PFSK-1 (cell line): ENCODE data around the gene PDE4B.

Experiments used
- FOXP2 ChIP-seq: optimal IDR thresholded peaks from 2 replicates; pipeline ENCODE3; 2011; ENCODE audit warnings: borderline replicate concordance, control low read depth, inconsistent platforms; ENCODE audit not compliant: insufficient read depth; ENCODE audit errors: extremely low read length, extremely low read depth
- POLR2AphosphoS5 ChIP-seq: IDR thresholded peaks from 2 replicates; pipeline ENCODE4 v1.6.1; 2012; ENCODE audit warnings: low read depth, mild to moderate bottlenecking, control low read depth, low read length, moderate library complexity
- REST ChIP-seq, 2 experiments: IDR thresholded peaks; 2 replicates each; pipeline versions ENCODE4 v1.6.1 to v1.8.0; 2011 to 2012; ENCODE audit warnings: low read depth in 2 of 2, low read length in 2 of 2, control low read depth in 1 of 2, inconsistent platforms in 1 of 2, mild to moderate bottlenecking in 1 of 2, moderate library complexity in 1 of 2; ENCODE audit not compliant: insufficient read depth in 1 of 2
- SIN3A ChIP-seq: IDR thresholded peaks from 2 replicates; pipeline ENCODE4 v1.6.1; 2012; ENCODE audit warnings: mild to moderate bottlenecking, low read length, moderate library complexity, borderline replicate concordance; ENCODE audit not compliant: insufficient read depth
- TAF1 ChIP-seq: IDR thresholded peaks from 2 replicates; pipeline ENCODE4 v1.6.1; 2012; ENCODE audit warnings: low read length, control low read depth, borderline replicate concordance; ENCODE audit not compliant: insufficient read depth

PDE4B gene

DNA sequence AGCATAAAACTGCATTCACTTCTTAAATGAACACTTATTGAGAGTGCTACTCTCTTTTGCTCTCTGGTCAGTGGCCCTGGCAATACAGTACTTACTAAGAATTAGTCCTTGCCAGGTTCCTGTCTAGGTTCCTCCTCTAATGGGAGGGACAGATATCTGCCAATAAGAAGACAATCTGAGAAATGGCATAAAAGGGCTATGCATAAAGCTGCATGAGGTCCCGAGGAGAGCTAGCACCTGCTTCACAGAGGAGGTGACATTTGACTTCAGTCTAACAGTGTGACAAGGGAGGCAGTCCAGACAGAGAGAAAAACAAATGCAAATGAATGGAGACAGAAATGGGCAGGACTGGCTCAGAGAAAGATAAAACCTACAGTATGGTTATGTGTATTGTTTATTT, 384.1 kb downstream of the PDE4B start:
- TF ChIP-seq POLR2AphosphoS5 (no peak), FOXP2 (no peak), REST (IDR thresholded peaks at IDR 0.05; ENCODE audit: insufficient read depth in 1 of 2, low read depth in 2 of 2, low read length in 2 of 2) (no peak), TAF1 (no peak), SIN3A (no peak)

- TF ChIP-seq REST (IDR thresholded peaks at IDR 0.05; ENCODE audit: insufficient read depth in 1 of 2, low read depth in 2 of 2, low read length in 2 of 2), result no peak
- TF ChIP-seq POLR2AphosphoS5, result no peak
- no peak for TF ChIP-seq SIN3A
- no peak for TF ChIP-seq FOXP2
Observed at GRCh38 chr1:66177510-66177909, 384.8 kb downstream of the PDE4B start.

- TF ChIP-seq POLR2AphosphoS5 (no peak), TAF1 (no peak), REST (IDR thresholded peaks at IDR 0.05; ENCODE audit: insufficient read depth in 1 of 2, low read depth in 2 of 2, low read length in 2 of 2) (no peak), SIN3A (no peak), FOXP2 (no peak)
Observed at GRCh38 chr1:66182026-66182425, 389.3 kb downstream of the PDE4B start.

GRCh38 chr1:66182551-66183178, 390.0 kb downstream of the PDE4B start:
- no peak for TF ChIP-seq FOXP2
- peak; percentile 47; the same call in 1 of the 2 replicates for TF ChIP-seq POLR2AphosphoS5
- TF ChIP-seq REST (IDR thresholded peaks at IDR 0.05; ENCODE audit: insufficient read depth in 1 of 2, low read depth in 2 of 2, low read length in 2 of 2), result peak in 1 of 2 experiments; percentile 42; a peak in 1 of 4 replicates
- 0 out of 2 replicates have a peak, but pooled peaks have one; percentile 68 for TF ChIP-seq SIN3A
- TF ChIP-seq TAF1, result no peak

DNA sequence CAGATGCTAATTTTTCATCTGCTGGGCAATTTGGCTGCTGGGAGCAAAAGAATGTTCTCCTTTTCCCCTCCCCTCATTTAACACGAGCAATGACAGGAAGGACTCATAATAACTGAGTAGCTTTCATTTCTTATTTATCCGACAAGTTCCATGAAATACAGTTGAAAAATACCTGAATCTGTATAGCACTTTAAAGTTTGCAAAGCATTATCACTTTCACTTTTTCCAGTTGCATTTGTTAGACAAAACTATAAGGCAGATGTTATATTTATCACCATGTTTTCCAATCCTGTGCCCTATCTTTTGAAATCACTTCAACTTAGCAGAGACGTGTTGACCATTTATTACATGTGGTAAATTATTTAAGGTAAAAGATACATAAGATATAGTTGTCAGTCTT, 390.7 kb downstream of the PDE4B start:
- no peak for TF ChIP-seq REST (IDR thresholded peaks at IDR 0.05; ENCODE audit: insufficient read depth in 1 of 2, low read depth in 2 of 2, low read length in 2 of 2)
- TF ChIP-seq SIN3A, result no peak
- no peak for TF ChIP-seq POLR2AphosphoS5
- no peak for TF ChIP-seq TAF1
- no peak for TF ChIP-seq FOXP2
